HepG2 (cell line): ENCODE results near the gene LANCL2. TPM values are rescaled to one million over a fixed set of nuclear protein-coding genes. Genes with fewer than 3 reads are reported as not detected.

ENCODE experiments used
- ATAC-seq: fragments of 200-7000 bp; cut with Tn5 transposase; 3 replicates; pipeline ENCODE4 v1.9.1; 2020; ENCODE audit warnings: mild to moderate bottlenecking, moderate library complexity
- BruUV-seq: library from RNA; stranded (reverse); fragments of 400-500 nt; replicated peaks from 2 replicates; lab custom pipeline; 2021; lab: Mats Ljungman, UMichigan
- CTCF ChIA-PET: fragments of 300-600 bp; formaldehyde crosslinking; extraction: SDS; loops from one replicate; lab custom pipeline; 2021; ENCODE audit warnings: low total read pairs, inconsistent platforms, low intra/inter-chr PET ratio; lab: Yijun Ruan, JAX
- POLR2A ChIA-PET: fragments of 350-600 bp; sonication (Branson Sonifier 250); formaldehyde crosslinking; loops from one replicate; lab custom pipeline; 2020; ENCODE audit warnings: antibody characterized with exemption, inconsistent platforms; lab: Yijun Ruan, JAX
- DNase-seq: peaks from one replicate; pipeline ENCODE4 v3.0.0-alpha.2; 2015; ENCODE audit warnings: low spot score
- FAIRE-seq: peaks from 3 replicates; lab custom pipeline; 2011; peaks lifted over from hg19 to GRCh38; lab: Jason Lieb, UNC
- H2AFZ ChIP-seq: one replicate; pipeline ENCODE4 v1.6.1; 2011; ENCODE audit warnings: low read length, inconsistent platforms
- H3K27ac ChIP-seq: fragments of 300-600 bp; 3 replicates; pipeline ENCODE4 v1.8.0; 2011; ENCODE audit warnings: mixed run types, mild to moderate bottlenecking, mixed read lengths, low read length, inconsistent platforms; ENCODE audit not compliant: insufficient read depth; ENCODE audit errors: extremely low read length
- H3K27me3 ChIP-seq, 2 experiments: fragments of 200-600 bp in 1 of 2; 2 replicates in 1 of 2; 3 replicates in 1 of 2; pipeline versions ENCODE4 v1.6.0 to v1.8.0; 2011; ENCODE audit warnings: low read length in 2 of 2, mild to moderate bottlenecking in 2 of 2, moderate library complexity in 2 of 2, inconsistent platforms in 1 of 2; ENCODE audit not compliant: insufficient read depth in 2 of 2, control insufficient read depth in 1 of 2
- H3K36me3 ChIP-seq, 2 experiments: fragments of 200-600 bp in 1 of 2; replicated peaks in 1 of 2; 2 replicates in 1 of 2; 3 replicates in 1 of 2; pipeline versions ENCODE4 v1.5.1 to v1.8.0; 2011; ENCODE audit warnings: low read length in 2 of 2, inconsistent platforms in 1 of 2; ENCODE audit not compliant: insufficient read depth in 2 of 2, control insufficient read depth in 1 of 2
- H3K4me1 ChIP-seq: 2 replicates; pipeline ENCODE4 v1.5.1; 2012; ENCODE audit warnings: low read length, inconsistent platforms; ENCODE audit not compliant: insufficient read depth
- H3K4me2 ChIP-seq: 2 replicates; pipeline ENCODE4 v1.6.0; 2011; ENCODE audit warnings: low read depth, low read length, inconsistent platforms
- H3K4me3 ChIP-seq, 3 experiments: fragments of 200-600 bp in 1 of 3; sonication (generic), shearing (Covaris generic) in 1 of 3; replicated peaks in 1 of 3; 2 replicates each; pipeline ENCODE4 v1.5.1; 2011 to 2016; ENCODE audit warnings: low read length in 3 of 3, inconsistent platforms in 2 of 3, low read depth in 2 of 3, mild to moderate bottlenecking in 2 of 3, control low read depth in 1 of 3, mixed read lengths in 1 of 3; ENCODE audit not compliant: insufficient read depth in 1 of 3
- H3K79me2 ChIP-seq: one replicate; pipeline ENCODE4 v1.6.1; 2011; ENCODE audit warnings: low read length, inconsistent platforms; ENCODE audit not compliant: insufficient read depth
- H3K9ac ChIP-seq: 2 replicates; pipeline ENCODE4 v1.6.0; 2011; ENCODE audit warnings: mild to moderate bottlenecking, low read depth, low read length, inconsistent platforms; ENCODE audit not compliant: insufficient read depth
- H3K9me3 ChIP-seq: 2 replicates; pipeline ENCODE4 v1.5.1; 2012; ENCODE audit warnings: mild to moderate bottlenecking, low read length
- H4K20me1 ChIP-seq: 2 replicates; pipeline ENCODE4 v1.6.0; 2011; ENCODE audit warnings: inconsistent platforms, mild to moderate bottlenecking, low read length, moderate library complexity; ENCODE audit not compliant: insufficient read depth
- ARID5B ChIP-seq: IDR thresholded peaks from 2 replicates; pipeline ENCODE4 v1.4.0; 2020; ENCODE audit warnings: mild to moderate bottlenecking, missing genetic modification reagents
- CREB3 ChIP-seq: sonication (generic); formaldehyde crosslinking; IDR thresholded peaks from 2 replicates; pipeline ENCODE4 v1.5.0; 2020; ENCODE audit warnings: missing genetic modification reagents
- FIP1L1 ChIP-seq: fragments of 200-400 bp; formaldehyde crosslinking; IDR thresholded peaks from 2 replicates; pipeline ENCODE4 v1.6.1; 2018; ENCODE audit warnings: low read depth, mild to moderate bottlenecking, low read length, moderate library complexity, borderline replicate concordance; ENCODE audit not compliant: insufficient read depth
- GATA4 ChIP-seq: sonication (generic); IDR thresholded peaks from 2 replicates; pipeline ENCODE4 v1.6.1; 2016; ENCODE audit warnings: antibody characterized with exemption, low read depth, borderline replicate concordance
- GTF3A ChIP-seq: sonication (generic); formaldehyde crosslinking; conservative IDR thresholded peaks from 2 replicates; pipeline ENCODE4 v1.4.0; 2020; ENCODE audit warnings: mild to moderate bottlenecking, missing genetic modification reagents
- HNRNPH1 ChIP-seq: fragments of 200-400 bp; formaldehyde crosslinking; optimal IDR thresholded peaks from 2 replicates; pipeline ENCODE3; 2017; ENCODE audit warnings: mild to moderate bottlenecking, low read depth, low read length
- MATR3 ChIP-seq: sonication (generic); formaldehyde crosslinking; IDR thresholded peaks from 2 replicates; pipeline ENCODE4 v1.4.0; 2020; ENCODE audit warnings: missing genetic modification reagents
- ZKSCAN1 ChIP-seq: fragments of 150-350 bp; IDR thresholded peaks from 2 replicates; pipeline ENCODE4 v1.6.1; 2014; ENCODE audit warnings: low read length
- ZNF343 ChIP-seq: sonication (generic); formaldehyde crosslinking; IDR thresholded peaks from 2 replicates; pipeline ENCODE4 v1.4.0; 2020; ENCODE audit warnings: mild to moderate bottlenecking, missing genetic modification reagents
- ZNF710 ChIP-seq: sonication (generic); formaldehyde crosslinking; IDR thresholded peaks from 2 replicates; pipeline ENCODE4 v1.5.0; 2020; ENCODE audit warnings: mild to moderate bottlenecking, missing genetic modification reagents, borderline replicate concordance
- WGBS: methylation state at CpG from one replicate; pipeline ENCODE4 v1.1.6; 2017; ENCODE audit warnings: low lambda C conversion rate; 5-methylcytosine and 5-hydroxymethylcytosine counted together
- in situ Hi-C: cut with HindIII; loops from 2 replicates; pipeline ENCODE4 v1.10.0; 2017; ENCODE audit warnings: low pct_unique_long_range_greater_than_20kb; ENCODE audit not compliant: extremely low pct_ligation_motif_present
- intact Hi-C: fragments of 100-400 bp; cut with micrococcal nuclease; formaldehyde crosslinking; loops from one replicate; pipeline ENCODE4 v1.10.0; 2022; ENCODE audit not compliant: unreplicated experiment
- polyA plus RNA-seq, 8 experiments: library from polyadenylated mRNA; depleted of rRNA in 3 of 8; stranded (reverse) in 7 of 8; unstranded in 1 of 8; fragments of >200 nt; fragmentation: Illumina TruSeq in 4 of 8; extraction: Trizol in 4 of 8; gene quantifications; 2 replicates each; pipeline versions ENCODE4 v1.2.1 to v1.2.3, GENCODE V29; 2011 to 2016; ENCODE audit warnings: low read depth in 4 of 8, missing spikeins in 1 of 8, mixed read lengths in 1 of 8; ENCODE audit not compliant: insufficient read depth in 1 of 8
- total RNA-seq, 5 experiments: library from RNA; depleted of rRNA; stranded (reverse); fragments of >200 nt; fragmentation: Illumina TruSeq; extraction: Trizol; gene quantifications; 2 replicates each; pipeline ENCODE4 v1.2.3, GENCODE V29; 2016; ENCODE audit warnings: low read depth in 1 of 5

Gene LANCL2
- total and polyA plus RNA-seq, 2 of the 13 experiments (the other 11 are each of a cell fraction or from before 2014, with no cell fraction given) = 10.0 to 13.8 TPM

GRCh38 chr7:55457801-55458200 lies 92.7 kb downstream of the LANCL2 start:
- Histone ChIP-seq H3K4me3 (no peak overlapping the region), H3K27me3 (no peaks in the 10 kb centered on the region), H3K36me3 (no peaks in the 10 kb centered on the region), H3K9me3 (peaks cover 5% of the 10 kb centered on the region; the same call in 1 of the 2 replicates), H3K4me1 (no peaks in the 10 kb centered on the region), H3K27ac (no peak overlapping the region), H3K79me2 (no peaks in the 10 kb centered on the region), H3K4me2 (no peak overlapping the region), H3K9ac (no peak overlapping the region), H4K20me1 (no peaks in the 10 kb centered on the region), H2AFZ (no peak overlapping the region)
- no TSS peak for BruUV-seq
- DNase-seq (no peak), ATAC-seq (no peak), FAIRE-seq (no peak)
- intact Hi-C loops (no loop called here), in situ Hi-C loops (no loop called here)
- ChIA-PET POLR2A (no interaction called here), CTCF (no interaction called here)
- no peak for TF ChIP-seq GATA4
- no peak for TF ChIP-seq ZNF343 (CRISPR knock-in tag)
- no peak for TF ChIP-seq HNRNPH1
- no peak for TF ChIP-seq FIP1L1
- TF ChIP-seq ZNF710 = no peak
- TF ChIP-seq GTF3A (CRISPR knock-in tag) = no peak
- no peak for TF ChIP-seq ZKSCAN1
- 97% methylated on average over 1 of the region's 1 CpG for WGBS

GRCh38 chr7:55458351-55458750 lies 93.2 kb downstream of the LANCL2 start:
- WGBS = 93% methylated on average over 1 of the region's 1 CpG
- no peak for DNase-seq
- ChIA-PET CTCF (no interaction called here), POLR2A (no interaction called here)
- Histone ChIP-seq H3K79me2 (no peaks in the 10 kb centered on the region), H3K36me3 (no peaks in the 10 kb centered on the region), H3K4me2 (no peak overlapping the region), H3K27ac (no peak overlapping the region), H3K4me3 (no peak overlapping the region), H3K27me3 (no peaks in the 10 kb centered on the region), H4K20me1 (no peaks in the 10 kb centered on the region), H3K9me3 (peaks cover 5% of the 10 kb centered on the region; the same call in 1 of the 2 replicates), H3K4me1 (no peaks in the 10 kb centered on the region), H2AFZ (no peak overlapping the region), H3K9ac (no peak overlapping the region)
- ATAC-seq = no peak
- no TSS peak for BruUV-seq
- intact Hi-C loops (no loop called here), in situ Hi-C loops (no loop called here)
- no peak for FAIRE-seq
- TF ChIP-seq MATR3 (CRISPR knock-in tag) (no peak), CREB3 (no peak), ARID5B (CRISPR knock-in tag) (no peak)
